HEK293 (cell line): ENCODE data around the gene MYT1.

Experiments used
- CTCF ChIP-seq: fragments of 450-650 bp; formaldehyde crosslinking; IDR thresholded peaks from 2 replicates; pipeline ENCODE4 v1.5.1; 2016; ENCODE audit warnings: missing biosample characterization, missing genetic modification characterization
- IKZF3 ChIP-seq: fragments of 450-650 bp; IDR thresholded peaks from 2 replicates; pipeline ENCODE4 v1.5.0; 2018; ENCODE audit warnings: missing biosample characterization, mild to moderate bottlenecking, missing genetic modification characterization, moderate library complexity
- SALL2 ChIP-seq: fragments of 450-650 bp; formaldehyde crosslinking; IDR thresholded peaks from 2 replicates; pipeline ENCODE4 v1.5.0; 2017; ENCODE audit warnings: missing biosample characterization, mild to moderate bottlenecking, missing genetic modification characterization, borderline replicate concordance
- ZBTB10 ChIP-seq: fragments of 450-650 bp; formaldehyde crosslinking; IDR thresholded peaks from 2 replicates; pipeline ENCODE4 v1.5.1; 2016; ENCODE audit warnings: missing biosample characterization, missing genetic modification characterization
- ZNF302 ChIP-seq: fragments of 450-650 bp; formaldehyde crosslinking; IDR thresholded peaks from 2 replicates; pipeline ENCODE4 v1.5.1; 2016; ENCODE audit warnings: missing biosample characterization, missing genetic modification characterization, low read depth
- ZNF311 ChIP-seq: fragments of 450-650 bp; formaldehyde crosslinking; IDR thresholded peaks from 2 replicates; pipeline ENCODE4 v1.5.1; 2017; ENCODE audit warnings: missing biosample characterization, missing genetic modification characterization, borderline replicate concordance
- ZNF335 ChIP-seq: fragments of 450-650 bp; formaldehyde crosslinking; conservative IDR thresholded peaks from 2 replicates; pipeline ENCODE4 v1.5.1; 2016; ENCODE audit warnings: missing biosample characterization, missing genetic modification characterization
- ZNF350 ChIP-seq: fragments of 450-650 bp; formaldehyde crosslinking; IDR thresholded peaks from 2 replicates; pipeline ENCODE4 v1.5.0; 2017; ENCODE audit warnings: missing biosample characterization, mild to moderate bottlenecking, missing genetic modification characterization
- ZNF776 ChIP-seq: fragments of 450-650 bp; formaldehyde crosslinking; IDR thresholded peaks from 2 replicates; pipeline ENCODE4 v1.5.0; 2017; ENCODE audit warnings: missing biosample characterization, missing genetic modification characterization, borderline replicate concordance
- ZNF777 ChIP-seq: fragments of 450-650 bp; formaldehyde crosslinking; IDR thresholded peaks from 2 replicates; pipeline ENCODE4 v1.5.1; 2017; ENCODE audit warnings: missing biosample characterization, missing genetic modification characterization, borderline replicate concordance
- ZSCAN23 ChIP-seq: fragments of 450-650 bp; formaldehyde crosslinking; IDR thresholded peaks from 2 replicates; pipeline ENCODE4 v1.5.1; 2016; ENCODE audit warnings: missing biosample characterization, missing genetic modification characterization

- TF ChIP-seq ZNF335 (tag by site-specific recombination) (no peak), ZNF311 (tag by site-specific recombination) (no peak), ZNF350 (tag by site-specific recombination) (no peak), CTCF (tag by site-specific recombination) (no peak), ZNF776 (tag by site-specific recombination) (no peak), SALL2 (tag by site-specific recombination) (no peak), ZBTB10 (tag by site-specific recombination) (no peak), ZNF302 (tag by site-specific recombination) (no peak), ZNF777 (tag by site-specific recombination) (no peak), ZSCAN23 (no peak), IKZF3 (tag by site-specific recombination) (no peak)
These were observed 9.5 kb upstream of the MYT1 start for GRCh38 chr20:64154590-64155257.
